C4-2B (cell line): ENCODE results near the gene SHC2.

Source experiments
- CTCF ChIP-seq: fragments of 450-650 bp; conservative IDR thresholded peaks from 2 replicates; pipeline ENCODE4 v1.5.1; 2017; ENCODE audit warnings: mild to moderate bottlenecking
- ZFX ChIP-seq: fragments of 450-650 bp; IDR thresholded peaks from 2 replicates; pipeline ENCODE4 v1.6.1; 2017

DNA sequence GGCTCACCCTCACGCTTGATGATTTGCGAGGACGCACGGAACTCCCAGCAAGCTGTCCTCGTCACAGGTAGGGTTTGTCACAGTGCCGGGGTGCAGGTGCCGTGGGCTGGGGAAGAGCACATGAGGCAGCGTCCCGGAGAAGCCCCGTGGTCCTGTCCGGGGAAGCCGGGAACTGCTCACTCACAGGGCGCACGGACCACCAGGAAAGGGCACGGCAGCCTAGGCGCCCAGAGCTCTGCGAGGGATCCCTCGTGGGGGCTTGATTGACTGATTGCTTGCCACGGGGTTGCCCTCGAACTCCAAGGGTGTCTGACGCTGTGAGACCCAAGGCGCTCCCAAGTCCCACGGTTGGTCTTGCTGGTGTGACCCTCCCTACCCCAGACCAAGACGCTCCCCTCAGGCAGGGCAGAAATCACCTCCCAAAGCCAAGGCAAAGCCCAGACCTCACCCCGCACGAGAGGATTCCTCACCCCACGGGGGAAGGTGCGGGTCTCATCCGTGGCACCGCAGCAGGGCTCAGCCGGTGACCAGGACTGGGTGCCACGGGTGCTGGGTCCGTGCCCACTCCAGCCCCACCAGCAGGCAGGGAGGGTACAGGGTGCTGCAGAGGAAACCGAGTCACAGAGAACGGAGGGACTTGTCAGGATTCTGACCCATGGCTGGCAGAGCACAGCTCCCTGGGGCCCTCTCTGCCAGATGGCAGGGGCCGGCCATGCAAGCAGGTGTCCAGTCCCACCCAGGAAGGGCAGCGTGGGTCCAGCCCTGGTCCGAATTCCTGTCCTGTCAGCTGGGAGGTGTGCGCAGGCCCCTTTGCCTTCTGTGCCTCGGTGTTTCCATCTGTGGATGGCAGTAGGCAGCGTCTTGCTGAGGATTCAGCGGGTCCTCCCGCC is 59.6 kb downstream of the SHC2 start:
- TF ChIP-seq CTCF (no peak), ZFX (no peak)
